ENCODE data around the gene HFE.
"Not testable (repeated sequence)": the region's sequence is repeated elsewhere in the genome, so short reads cannot be mapped to it uniquely, and the experiment has no call there.

Gene HFE

GRCh38 chr6:26087284-26088115 is at the start of gene HFE:
Gene HFE (plus strand): TSS chr6:26087429. CDS start chr6:26087441, 12 bp downstream.
- H3K9me3 ChIP-seq (ENCODE audit: control insufficient read depth in 1 of 2, low read length in 2 of 2) = no peaks in the 10 kb centered on the region

DNA sequence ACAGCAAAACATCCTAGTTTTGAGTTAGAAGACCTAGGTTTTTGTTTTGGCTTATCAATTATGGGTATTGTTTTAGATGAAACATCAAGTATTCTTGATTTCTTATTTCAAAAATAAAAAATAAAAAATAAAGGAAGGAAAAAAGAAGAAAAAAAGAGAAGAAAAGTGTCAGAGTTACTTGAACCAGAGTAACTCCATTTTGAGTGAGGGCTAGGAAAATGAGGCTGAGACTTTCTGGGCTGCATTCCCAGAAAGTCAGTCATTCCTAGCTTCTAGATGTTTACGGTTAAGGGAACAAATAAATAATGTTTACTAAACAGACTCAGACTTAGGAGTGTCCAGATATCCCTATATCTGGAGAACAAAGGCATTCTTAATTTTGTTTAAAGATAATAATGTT is 45.3 kb upstream of the HFE start:
- no peaks in the 10 kb centered on the region for H3K36me3 ChIP-seq (ENCODE audit: control insufficient read depth in 1 of 2, insufficient read depth in 2 of 2, low read length in 2 of 2)
- peaks cover 9 to 21% of the 10 kb centered on the region in 2 donors for H3K4me1 ChIP-seq (ENCODE audit: control insufficient read depth in 1 of 2, insufficient read depth in 2 of 2, low read length in 2 of 2)
- H3K27me3 ChIP-seq (ENCODE audit: control insufficient read depth in 1 of 2, insufficient read depth in 2 of 2, low read length in 2 of 2) = no peaks in the 10 kb centered on the region
- H3K4me3 ChIP-seq (ENCODE audit: low read depth in 1 of 2, low read length in 2 of 2) = no peak overlapping the region
- H3K27ac ChIP-seq (ENCODE audit: low read depth, low read length) = no peak overlapping the region
- no peak overlapping the region for H3K9ac ChIP-seq (ENCODE audit: low read depth in 1 of 2, low read length in 2 of 2)
- no peaks in the 10 kb centered on the region for H3K9me3 ChIP-seq (ENCODE audit: control insufficient read depth in 1 of 2, low read length in 2 of 2)

More at GRCh38 chr6:26087284-26088115, at the start of gene HFE:
- no peaks in the 10 kb centered on the region for H3K36me3 ChIP-seq (ENCODE audit: control insufficient read depth in 1 of 2, insufficient read depth in 2 of 2, low read length in 2 of 2)
- no peaks in the 10 kb centered on the region for H3K27me3 ChIP-seq (ENCODE audit: control insufficient read depth in 1 of 2, insufficient read depth in 2 of 2, low read length in 2 of 2)
- peak within 1 kb of the TSS; percentile 78 to 87 for H3K9ac ChIP-seq (ENCODE audit: low read depth in 1 of 2, low read length in 2 of 2)
- H3K4me3 ChIP-seq (ENCODE audit: low read depth in 1 of 2, low read length in 2 of 2) = peak within 1 kb of the TSS; percentile 85 to 94
- peaks cover 12 to 18% of the 10 kb centered on the region in 2 donors for H3K4me1 ChIP-seq (ENCODE audit: control insufficient read depth in 1 of 2, insufficient read depth in 2 of 2, low read length in 2 of 2)
- H3K27ac ChIP-seq (ENCODE audit: low read depth, low read length) = peak within 1 kb of the TSS; percentile 77

DNA sequence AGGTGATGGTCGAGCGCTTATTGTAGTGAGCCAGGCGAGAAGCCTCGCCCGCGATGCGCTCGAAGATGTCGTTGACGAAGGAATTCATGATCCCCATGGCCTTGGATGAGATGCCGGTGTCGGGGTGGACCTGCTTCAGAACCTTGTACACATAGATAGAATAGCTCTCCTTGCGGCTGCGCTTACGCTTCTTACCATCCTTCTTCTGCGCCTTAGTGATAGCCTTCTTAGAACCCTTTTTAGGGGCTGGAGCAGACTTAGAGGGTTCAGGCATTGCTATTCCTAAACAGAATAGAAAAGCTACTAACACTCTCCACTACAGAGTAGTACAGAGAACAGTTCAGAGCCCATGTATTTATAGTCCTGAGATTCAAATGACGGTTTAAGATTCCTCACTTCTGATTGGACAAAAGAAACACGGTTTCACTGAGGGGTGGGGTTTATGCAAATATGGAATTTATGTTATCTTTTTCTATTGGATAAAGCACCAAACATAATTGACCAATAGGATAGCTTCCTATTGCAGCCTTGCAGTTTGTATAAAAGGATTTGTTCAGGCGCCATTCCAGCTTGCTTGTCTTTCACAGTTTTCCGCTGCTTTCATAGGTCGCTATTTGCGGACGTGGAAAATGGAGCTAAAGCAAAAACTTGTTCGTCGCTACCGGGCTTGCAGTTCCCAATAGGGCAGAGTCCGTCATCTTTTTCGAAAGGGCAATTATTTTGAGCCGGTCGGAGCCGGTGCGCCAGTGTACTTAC is 43.7 kb upstream of the HFE start:
- H3K27ac ChIP-seq (ENCODE audit: low read depth, low read length) = peak overlapping the region; percentile 89
- no peaks in the 10 kb centered on the region for H3K27me3 ChIP-seq (ENCODE audit: control insufficient read depth in 1 of 2, insufficient read depth in 2 of 2, low read length in 2 of 2)
- H3K9ac ChIP-seq (ENCODE audit: low read depth in 1 of 2, low read length in 2 of 2) = peak overlapping the region; percentile 86 to 87
- H3K4me3 ChIP-seq (ENCODE audit: low read depth in 1 of 2, low read length in 2 of 2) = peak overlapping the region; percentile 71 to 77
- no peaks in the 10 kb centered on the region for H3K36me3 ChIP-seq (ENCODE audit: control insufficient read depth in 1 of 2, insufficient read depth in 2 of 2, low read length in 2 of 2)
- H3K9me3 ChIP-seq (ENCODE audit: control insufficient read depth in 1 of 2, low read length in 2 of 2) = no peaks in the 10 kb centered on the region
- peaks cover 9 to 21% of the 10 kb centered on the region in 2 donors for H3K4me1 ChIP-seq (ENCODE audit: control insufficient read depth in 1 of 2, insufficient read depth in 2 of 2, low read length in 2 of 2)

- H3K9ac ChIP-seq (ENCODE audit: low read depth in 1 of 2, low read length in 2 of 2) = peak overlapping the region; percentile 75 to 86
- H3K27ac ChIP-seq (ENCODE audit: low read depth, low read length) = peak overlapping the region; percentile 89
These were observed 42.8 kb upstream of the HFE start for GRCh38 chr6:26044140-26045064.

GRCh38 chr6:26045065-26045927 is 41.9 kb upstream of the HFE start:
- peak overlapping the region; percentile 89 for H3K27ac ChIP-seq (ENCODE audit: low read depth, low read length)
- H3K9ac ChIP-seq (ENCODE audit: low read depth in 1 of 2, low read length in 2 of 2) = peak overlapping the region; percentile 81 to 86
- no peaks in the 10 kb centered on the region for H3K36me3 ChIP-seq (ENCODE audit: control insufficient read depth in 1 of 2, insufficient read depth in 2 of 2, low read length in 2 of 2)
- H3K9me3 ChIP-seq (ENCODE audit: control insufficient read depth in 1 of 2, low read length in 2 of 2) = no peaks in the 10 kb centered on the region
- H3K4me3 ChIP-seq (ENCODE audit: low read depth in 1 of 2, low read length in 2 of 2) = peak overlapping the region; percentile 71 to 75
- peaks cover 9 to 21% of the 10 kb centered on the region in 2 donors for H3K4me1 ChIP-seq (ENCODE audit: control insufficient read depth in 1 of 2, insufficient read depth in 2 of 2, low read length in 2 of 2)
- no peaks in the 10 kb centered on the region for H3K27me3 ChIP-seq (ENCODE audit: control insufficient read depth in 1 of 2, insufficient read depth in 2 of 2, low read length in 2 of 2)

More at GRCh38 chr6:26044140-26045064, 42.8 kb upstream of the HFE start:
- Histone ChIP-seq H3K4me1 (ENCODE audit: control insufficient read depth in 1 of 2, insufficient read depth in 2 of 2, low read length in 2 of 2) (peaks cover 9 to 21% of the 10 kb centered on the region in 2 donors), H3K27me3 (ENCODE audit: control insufficient read depth in 1 of 2, insufficient read depth in 2 of 2, low read length in 2 of 2) (no peaks in the 10 kb centered on the region), H3K9me3 (ENCODE audit: control insufficient read depth in 1 of 2, low read length in 2 of 2) (no peaks in the 10 kb centered on the region), H3K4me3 (ENCODE audit: low read depth in 1 of 2, low read length in 2 of 2) (peak overlapping the region; percentile 71 to 75), H3K36me3 (ENCODE audit: control insufficient read depth in 1 of 2, insufficient read depth in 2 of 2, low read length in 2 of 2) (no peaks in the 10 kb centered on the region)

DNA sequence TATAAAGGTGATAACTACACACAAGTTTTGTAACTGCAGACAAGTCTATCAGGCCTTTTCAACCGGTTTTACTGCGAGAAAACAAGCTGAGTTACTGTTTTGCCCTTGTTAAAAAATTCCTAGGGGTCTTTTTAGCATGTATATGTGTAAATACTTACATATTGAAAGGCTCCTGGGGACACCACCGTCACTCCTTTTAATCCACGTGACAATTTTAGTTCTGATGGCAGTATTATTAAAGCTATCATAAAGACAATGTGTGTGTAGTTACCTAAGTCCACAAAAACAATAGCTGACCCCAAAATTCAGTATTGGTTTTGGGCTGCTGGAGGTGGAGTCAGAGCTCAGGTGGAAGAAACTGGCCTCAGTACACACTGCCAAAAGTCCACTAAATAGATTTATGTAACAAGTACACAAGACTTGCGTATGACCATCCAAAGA is 41.3 kb upstream of the HFE start:
- peak overlapping the region; percentile 60 to 81 for H3K9ac ChIP-seq (ENCODE audit: low read depth in 1 of 2, low read length in 2 of 2)
- H3K4me1 ChIP-seq (ENCODE audit: control insufficient read depth in 1 of 2, insufficient read depth in 2 of 2, low read length in 2 of 2) = peaks cover 9 to 21% of the 10 kb centered on the region in 2 donors
- no peak overlapping the region for H3K27ac ChIP-seq (ENCODE audit: low read depth, low read length)
- no peaks in the 10 kb centered on the region for H3K9me3 ChIP-seq (ENCODE audit: control insufficient read depth in 1 of 2, low read length in 2 of 2)
- no peaks in the 10 kb centered on the region for H3K36me3 ChIP-seq (ENCODE audit: control insufficient read depth in 1 of 2, insufficient read depth in 2 of 2, low read length in 2 of 2)
- no peaks in the 10 kb centered on the region for H3K27me3 ChIP-seq (ENCODE audit: control insufficient read depth in 1 of 2, insufficient read depth in 2 of 2, low read length in 2 of 2)
- peak overlapping the region; percentile 71 to 75 for H3K4me3 ChIP-seq (ENCODE audit: low read depth in 1 of 2, low read length in 2 of 2)

DNA sequence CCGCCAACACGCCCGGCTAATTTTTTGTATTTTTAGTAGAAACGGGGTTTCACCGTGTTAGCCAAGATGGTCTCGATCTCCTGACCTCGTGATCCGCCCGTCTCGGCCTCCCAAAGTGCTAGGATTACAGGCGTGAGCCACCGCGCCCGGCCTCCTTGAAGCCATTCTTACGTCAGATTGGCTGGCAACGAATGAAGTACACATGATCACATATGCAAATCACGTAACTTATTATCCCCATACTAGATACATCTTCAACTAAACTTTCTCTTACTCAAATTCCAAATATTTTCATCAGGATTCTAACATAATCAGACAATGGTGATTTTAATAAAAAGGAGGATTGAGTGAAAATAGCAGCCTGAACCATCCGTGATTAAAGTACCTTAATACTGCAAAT is 39.9 kb upstream of the HFE start:
- peaks cover 9 to 25% of the 10 kb centered on the region in 2 donors for H3K4me1 ChIP-seq (ENCODE audit: control insufficient read depth in 1 of 2, insufficient read depth in 2 of 2, low read length in 2 of 2)
- H3K36me3 ChIP-seq (ENCODE audit: control insufficient read depth in 1 of 2, insufficient read depth in 2 of 2, low read length in 2 of 2) = not testable (repeated sequence)

DNA sequence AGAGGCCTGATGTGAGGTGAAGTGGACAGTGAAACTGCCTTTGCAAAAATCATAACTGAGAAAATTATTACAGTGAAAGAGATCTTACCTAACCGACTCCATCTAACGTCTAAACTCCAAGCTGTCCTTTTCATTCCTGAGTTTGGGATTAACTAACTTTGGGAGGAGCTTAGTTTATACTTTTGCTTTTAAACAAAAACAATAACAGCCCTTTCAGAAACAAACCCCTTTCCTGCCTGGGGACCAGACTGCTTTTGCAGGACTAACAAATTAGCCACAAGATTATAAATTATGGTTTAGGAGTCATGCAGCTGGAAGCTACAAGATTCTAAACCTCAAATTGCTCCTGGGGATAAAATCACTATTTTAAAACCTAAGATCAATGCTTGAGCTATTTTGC is 38.6 kb upstream of the HFE start:
- no peaks in the 10 kb centered on the region for H3K9me3 ChIP-seq (ENCODE audit: control insufficient read depth in 1 of 2, low read length in 2 of 2)

More for the DNA sequence above, 39.9 kb upstream of the HFE start:
- not testable (repeated sequence) for H3K9me3 ChIP-seq (ENCODE audit: control insufficient read depth in 1 of 2, low read length in 2 of 2); H3K27ac ChIP-seq (ENCODE audit: low read depth, low read length); H3K4me3 ChIP-seq (ENCODE audit: low read depth in 1 of 2, low read length in 2 of 2); H3K27me3 ChIP-seq (ENCODE audit: control insufficient read depth in 1 of 2, insufficient read depth in 2 of 2, low read length in 2 of 2); H3K9ac ChIP-seq (ENCODE audit: low read depth in 1 of 2, low read length in 2 of 2)

More for the DNA sequence above, 38.6 kb upstream of the HFE start:
- no peak overlapping the region for H3K27ac ChIP-seq (ENCODE audit: low read depth, low read length)
- no peak overlapping the region for H3K9ac ChIP-seq (ENCODE audit: low read depth in 1 of 2, low read length in 2 of 2)
- no peaks in the 10 kb centered on the region for H3K27me3 ChIP-seq (ENCODE audit: control insufficient read depth in 1 of 2, insufficient read depth in 2 of 2, low read length in 2 of 2)
- peaks cover 9 to 20% of the 10 kb centered on the region in 2 donors for H3K4me1 ChIP-seq (ENCODE audit: control insufficient read depth in 1 of 2, insufficient read depth in 2 of 2, low read length in 2 of 2)
- H3K36me3 ChIP-seq (ENCODE audit: control insufficient read depth in 1 of 2, insufficient read depth in 2 of 2, low read length in 2 of 2) = no peaks in the 10 kb centered on the region
- H3K4me3 ChIP-seq (ENCODE audit: low read depth in 1 of 2, low read length in 2 of 2) = no peak overlapping the region
